ENCODE data around the gene OR9A4. TPM values are rescaled to one million over a fixed set of nuclear protein-coding genes. Genes with fewer than 3 reads are reported as not detected.

The OR9A4 gene
- polyA plus RNA-seq, 3 donors = 0.28 TPM; not detected in 2

DNA sequence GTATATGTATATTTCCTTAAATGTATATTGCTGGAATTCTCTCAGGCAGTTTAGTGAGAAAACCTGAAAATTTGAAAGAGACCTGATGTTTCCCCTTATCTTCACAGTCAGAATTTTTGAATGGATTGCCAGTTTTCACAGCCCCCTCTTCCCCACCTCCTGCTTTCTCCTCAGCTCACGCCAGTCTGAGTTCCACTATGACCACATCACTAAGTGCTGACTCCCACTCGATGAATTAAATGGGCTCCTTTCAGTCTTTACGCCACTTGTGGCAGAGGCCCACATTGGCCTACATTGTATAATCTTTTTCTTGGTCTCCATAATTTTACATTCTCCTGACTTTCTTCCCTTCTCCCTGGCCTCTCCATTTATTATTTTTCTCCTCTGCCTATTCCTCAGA, 33.7 kb downstream of the OR9A4 start:
- no peaks in the 10 kb centered on the region for H4K20me1 ChIP-seq (ENCODE audit: insufficient read depth, low read length)
- H3K4me1 ChIP-seq (ENCODE audit: control insufficient read depth in 1 of 2, insufficient read depth in 2 of 2, low read length in 2 of 2) = peaks cover 81 to 92% of the 10 kb centered on the region in 2 donors
- no peak overlapping the region for H3K4me2 ChIP-seq (replicated peaks; ENCODE audit: extremely low read depth, low read length, poor library complexity, severe bottlenecking)
- WGBS (ENCODE audit: insufficient coverage) = 86% methylated on average over 3 of the region's 3 CpGs
- H3K27ac ChIP-seq (ENCODE audit: low read depth in 1 of 2, low read length in 2 of 2) = peak overlapping the region in 1 of 2 donors; percentile 53
- no peaks in the 10 kb centered on the region for H3K36me3 ChIP-seq (replicated peaks in 1 of 2; ENCODE audit: control insufficient read depth in 1 of 2, insufficient read depth in 2 of 2, low read length in 2 of 2)
- H3K4me3 ChIP-seq (replicated peaks in 1 of 3; ENCODE audit: low read depth in 2 of 3, low read length in 3 of 3) = no peak overlapping the region
- Mint-ChIP-seq H3K4me3 (no peak overlapping the region), H3K9me3 (peaks cover 0 to 2% (median 0%) of the 10 kb centered on the region in 7 donors), H3K27me3 (ENCODE audit: low read depth in 3 of 3) (no peaks in the 10 kb centered on the region), H3K36me3 (no peaks in the 10 kb centered on the region), H3K4me1 (peaks cover 84% of the 10 kb centered on the region), H3K27ac (peak overlapping the region in 6 of 7 donors; percentile 40 to 92 (median 56))
- TF ChIP-seq, protein P1, sequence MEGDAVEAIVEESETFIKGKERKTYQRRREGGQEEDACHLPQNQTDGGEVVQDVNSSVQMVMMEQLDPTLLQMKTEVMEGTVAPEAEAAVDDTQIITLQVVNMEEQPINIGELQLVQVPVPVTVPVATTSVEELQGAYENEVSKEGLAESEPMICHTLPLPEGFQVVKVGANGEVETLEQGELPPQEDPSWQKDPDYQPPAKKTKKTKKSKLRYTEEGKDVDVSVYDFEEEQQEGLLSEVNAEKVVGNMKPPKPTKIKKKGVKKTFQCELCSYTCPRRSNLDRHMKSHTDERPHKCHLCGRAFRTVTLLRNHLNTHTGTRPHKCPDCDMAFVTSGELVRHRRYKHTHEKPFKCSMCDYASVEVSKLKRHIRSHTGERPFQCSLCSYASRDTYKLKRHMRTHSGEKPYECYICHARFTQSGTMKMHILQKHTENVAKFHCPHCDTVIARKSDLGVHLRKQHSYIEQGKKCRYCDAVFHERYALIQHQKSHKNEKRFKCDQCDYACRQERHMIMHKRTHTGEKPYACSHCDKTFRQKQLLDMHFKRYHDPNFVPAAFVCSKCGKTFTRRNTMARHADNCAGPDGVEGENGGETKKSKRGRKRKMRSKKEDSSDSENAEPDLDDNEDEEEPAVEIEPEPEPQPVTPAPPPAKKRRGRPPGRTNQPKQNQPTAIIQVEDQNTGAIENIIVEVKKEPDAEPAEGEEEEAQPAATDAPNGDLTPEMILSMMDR (IDR thresholded peaks at IDR 0.05) = no peak
- no peak overlapping the region for H2AFZ ChIP-seq (ENCODE audit: insufficient read depth, low read depth, low read length, poor library complexity, severe bottlenecking)
- intact Hi-C loops (cut with micrococcal nuclease) = loop anchor here in 1 of 2 donors (5.0 to 10.0 kb wide), 2 partner anchors 63 to 295 kb away; no protein-coding TSS in a partner anchor
- no peak for DNase-seq
- H3K79me2 ChIP-seq (ENCODE audit: insufficient read depth, low read length) = peaks cover 17% of the 10 kb centered on the region
- no peaks in the 10 kb centered on the region for H3K27me3 ChIP-seq (ENCODE audit: control insufficient read depth in 2 of 2, insufficient read depth in 2 of 2, low read length in 2 of 2)
- H3K9me3 ChIP-seq (replicated peaks in 1 of 2; ENCODE audit: control insufficient read depth in 1 of 2, insufficient read depth in 1 of 2, low read length in 2 of 2) = no peaks in the 10 kb centered on the region
- no peak overlapping the region for H3K9ac ChIP-seq (ENCODE audit: insufficient read depth, low read length, poor library complexity, severe bottlenecking)

DNA sequence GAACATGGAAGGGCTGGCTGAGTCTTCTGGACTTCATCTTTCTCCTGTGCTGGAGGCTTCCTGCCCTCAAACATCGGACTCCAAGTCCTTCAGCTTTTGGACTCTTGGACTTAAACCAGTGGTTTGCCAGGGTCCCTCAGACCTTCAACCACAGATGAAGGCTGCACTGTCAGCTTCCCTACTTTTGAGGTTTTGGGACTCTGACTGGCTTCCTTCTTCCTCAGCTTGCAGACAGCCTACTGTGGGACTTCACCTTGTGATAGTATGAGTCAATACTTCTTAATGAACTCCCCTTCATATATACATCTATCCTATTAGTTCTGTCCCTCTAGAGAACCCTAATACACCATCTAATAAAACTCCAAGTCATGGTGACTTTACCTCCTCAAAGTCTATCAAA, 34.6 kb downstream of the OR9A4 start:
- DNase-seq = peak; percentile 57 to 87 (median 86)
- peaks cover 17% of the 10 kb centered on the region for H3K79me2 ChIP-seq (ENCODE audit: insufficient read depth, low read length)
- intact Hi-C loops (cut with micrococcal nuclease) = no loop called here
- H3K4me3 ChIP-seq (replicated peaks in 1 of 3; ENCODE audit: low read depth in 2 of 3, low read length in 3 of 3) = no peak overlapping the region
- H3K36me3 Mint-ChIP-seq = no peaks in the 10 kb centered on the region
- H3K9ac ChIP-seq (ENCODE audit: insufficient read depth, low read length, poor library complexity, severe bottlenecking) = no peak overlapping the region
- no peaks in the 10 kb centered on the region for H3K36me3 ChIP-seq (replicated peaks in 1 of 2; ENCODE audit: control insufficient read depth in 1 of 2, insufficient read depth in 2 of 2, low read length in 2 of 2)
- H3K27ac ChIP-seq (ENCODE audit: low read depth in 1 of 2, low read length in 2 of 2) = peak overlapping the region in 1 of 2 donors; percentile 53
- H3K4me2 ChIP-seq (replicated peaks; ENCODE audit: extremely low read depth, low read length, poor library complexity, severe bottlenecking) = no peak overlapping the region
- H3K27me3 ChIP-seq (ENCODE audit: control insufficient read depth in 2 of 2, insufficient read depth in 2 of 2, low read length in 2 of 2) = no peaks in the 10 kb centered on the region
- H3K27ac Mint-ChIP-seq = peak overlapping the region; percentile 38 to 92 (median 81)
- H4K20me1 ChIP-seq (ENCODE audit: insufficient read depth, low read length) = no peaks in the 10 kb centered on the region
- TF ChIP-seq, protein P1 (IDR thresholded peaks at IDR 0.05) = no peak
- H2AFZ ChIP-seq (ENCODE audit: insufficient read depth, low read depth, low read length, poor library complexity, severe bottlenecking) = no peak overlapping the region
- WGBS (ENCODE audit: insufficient coverage) = 0% methylated on average over 1 of the region's 1 CpG
- H3K4me3 Mint-ChIP-seq = no peak overlapping the region
- H3K27me3 Mint-ChIP-seq (ENCODE audit: low read depth in 3 of 3) = no peaks in the 10 kb centered on the region
- peaks cover 81% of the 10 kb centered on the region for H3K4me1 Mint-ChIP-seq
- no peaks in the 10 kb centered on the region for H3K9me3 ChIP-seq (replicated peaks in 1 of 2; ENCODE audit: control insufficient read depth in 1 of 2, insufficient read depth in 1 of 2, low read length in 2 of 2)
- peaks cover 80 to 90% of the 10 kb centered on the region in 2 donors for H3K4me1 ChIP-seq (ENCODE audit: control insufficient read depth in 1 of 2, insufficient read depth in 2 of 2, low read length in 2 of 2)
- peaks cover 0 to 2% (median 0%) of the 10 kb centered on the region in 7 donors for H3K9me3 Mint-ChIP-seq
